ENCODE results near the gene ADGB.

- TF ChIP-seq CTCF (IDR thresholded peaks at IDR 0.05; ENCODE audit: insufficient read depth, low read length) (no peak), GABPA (IDR thresholded peaks at IDR 0.05; ENCODE audit: low read depth) (no peak)
Observed at GRCh38 chr6:146739696-146740095, 140.9 kb downstream of the ADGB start.
